HCT116 (cell line): ENCODE measurements around the gene PARP9. TPM values are rescaled to one million over a fixed set of nuclear protein-coding genes. Genes with fewer than 3 reads are reported as not detected.

Experiments
- ATAC-seq: fragments of 200-7000 bp; cut with Tn5 transposase; 2 replicates; pipeline ENCODE4 v1.9.1; 2020; ENCODE audit warnings: mild to moderate bottlenecking, moderate library complexity
- BruUV-seq: library from RNA; stranded (reverse); fragments of 400-500 nt; replicated peaks from 2 replicates; lab custom pipeline; 2021; lab: Mats Ljungman, UMichigan
- CTCF ChIA-PET: fragments of 300-600 bp; sonication (Branson Sonifier 250); formaldehyde crosslinking; loops from one replicate; lab custom pipeline; 2021; ENCODE audit warnings: antibody characterized with exemption; lab: Charles Lee
- POLR2A ChIA-PET: fragments of 300-600, 350-600 bp; sonication (Branson Sonifier 250); formaldehyde crosslinking; loops from one replicate; lab custom pipeline; 2021; ENCODE audit warnings: antibody characterized with exemption; lab: Charles Lee
- RAD21 ChIA-PET, 2 experiments: fragments of 300-600 bp; sonication (Branson Sonifier 250); formaldehyde crosslinking; loops; one replicate each; lab custom pipeline; 2023; ENCODE audit warnings: low total read pairs in 2 of 2; ENCODE audit not compliant: uncharacterized antibody in 2 of 2, unreplicated experiment in 2 of 2, low non-redundant PET in 1 of 2; lab: Charles Lee
- DNase-seq: peaks from one replicate; pipeline ENCODE4 v3.0.0-alpha.2; 2010; ENCODE audit warnings: low read depth, low spot score
- H2AFZ ChIP-seq: fragments of 200-600 bp; shearing (Covaris generic), sonication (generic); 2 replicates; pipeline ENCODE4 v1.6.1; 2017; ENCODE audit warnings: low read depth, mixed run types, mixed read lengths, antibody characterized with exemption, low read length; ENCODE audit not compliant: poor library complexity, severe bottlenecking
- H3K27ac ChIP-seq: 2 replicates; pipeline ENCODE4 v1.5.1; 2012; ENCODE audit warnings: low read depth, low read length
- H3K27me3 ChIP-seq: fragments of 200-600 bp; sonication (generic); 2 replicates; pipeline ENCODE4 v1.6.1; 2016; ENCODE audit warnings: mixed run types, low read length, mixed read lengths; ENCODE audit not compliant: insufficient read depth
- H3K36me3 ChIP-seq, 2 experiments: fragments of 200-500 bp in 1 of 2; fragments of 200-600 bp in 1 of 2; sonication (Bioruptor generic) in 1 of 2; sonication (generic) in 1 of 2; 2 replicates each; pipeline versions ENCODE4 v1.5.1 to v1.6.1; 2014 to 2016; ENCODE audit warnings: low read length in 2 of 2, inconsistent platforms in 1 of 2, mixed read lengths in 1 of 2, mixed run types in 1 of 2; ENCODE audit not compliant: insufficient read depth in 2 of 2, control insufficient read depth in 1 of 2
- H3K4me1 ChIP-seq, 2 experiments: fragments of 200-600 bp in 1 of 2; sonication (generic) in 1 of 2; 2 replicates each; pipeline versions ENCODE4 v1.5.1 to v1.6.1; 2012 to 2017; ENCODE audit warnings: low read length in 2 of 2, inconsistent platforms in 1 of 2, mild to moderate bottlenecking in 1 of 2, mixed read lengths in 1 of 2, mixed run types in 1 of 2, moderate library complexity in 1 of 2; ENCODE audit not compliant: insufficient read depth in 2 of 2, control insufficient read depth in 1 of 2
- H3K4me2 ChIP-seq: fragments of 200-600 bp; sonication (generic); 2 replicates; pipeline ENCODE4 v1.6.1; 2017; ENCODE audit warnings: mixed run types, low read length, mixed read lengths
- H3K4me3 ChIP-seq, 2 experiments: fragments of 200-600 bp in 1 of 2; sonication (generic) in 1 of 2; replicated peaks in 1 of 2; 2 replicates each; pipeline ENCODE4 v1.5.1; 2011 to 2016; ENCODE audit warnings: low read length in 2 of 2, control low read depth in 1 of 2, low read depth in 1 of 2, mild to moderate bottlenecking in 1 of 2, mixed read lengths in 1 of 2, mixed run types in 1 of 2
- H3K79me2 ChIP-seq: fragments of 200-600 bp; sonication (generic); 2 replicates; pipeline ENCODE4 v1.6.1; 2017; ENCODE audit warnings: mild to moderate bottlenecking, mixed run types, low read length, moderate library complexity, mixed read lengths; ENCODE audit not compliant: insufficient read depth
- H3K9ac ChIP-seq: fragments of 200-600 bp; sonication (generic); 2 replicates; pipeline ENCODE4 v1.6.1; 2016; ENCODE audit warnings: low read length, mixed read lengths
- H3K9me2 ChIP-seq: fragments of 200-600 bp; sonication (generic), shearing (Covaris generic); 2 replicates; pipeline ENCODE4 v1.6.1; 2017; ENCODE audit warnings: mixed run types, mild to moderate bottlenecking, moderate library complexity; ENCODE audit not compliant: insufficient read depth
- H3K9me3 ChIP-seq, 2 experiments: fragments of 200-500 bp in 1 of 2; fragments of 200-600 bp in 1 of 2; sonication (Bioruptor generic) in 1 of 2; sonication (generic) in 1 of 2; 2 replicates each; pipeline ENCODE4 v1.6.1; 2014 to 2017; ENCODE audit warnings: low read length in 2 of 2, mixed read lengths in 2 of 2, inconsistent platforms in 1 of 2, low read depth in 1 of 2, mild to moderate bottlenecking in 1 of 2, mixed run types in 1 of 2, moderate library complexity in 1 of 2; ENCODE audit not compliant: control insufficient read depth in 1 of 2, insufficient read depth in 1 of 2
- H4K20me1 ChIP-seq: fragments of 200-600 bp; sonication (generic), shearing (Covaris generic); 2 replicates; pipeline ENCODE4 v1.6.1; 2017; ENCODE audit warnings: mixed run types, mild to moderate bottlenecking, moderate library complexity; ENCODE audit not compliant: insufficient read depth
- EGR1 ChIP-seq: IDR thresholded peaks from 2 replicates; pipeline ENCODE4 v1.6.1; 2012; ENCODE audit warnings: low read depth
- SIN3A ChIP-seq: IDR thresholded peaks from 2 replicates; pipeline ENCODE4 v1.6.1; 2012; ENCODE audit warnings: low read depth
- SRF ChIP-seq: IDR thresholded peaks from 2 replicates; pipeline ENCODE4 v1.6.1; 2012; ENCODE audit warnings: low read depth
- TCF7L2 ChIP-seq: IDR thresholded peaks from 2 replicates; pipeline ENCODE4 v1.7.0; 2011; ENCODE audit warnings: borderline replicate concordance, inconsistent platforms; ENCODE audit not compliant: insufficient read depth, insufficient read length; ENCODE audit errors: extremely low read depth
- YY1 ChIP-seq: IDR thresholded peaks from 2 replicates; pipeline ENCODE4 v1.6.1; 2011; ENCODE audit warnings: low read length, low read depth, moderate library complexity, mild to moderate bottlenecking; ENCODE audit not compliant: insufficient replicate concordance; ENCODE audit errors: extremely low read depth
- ZBTB33 ChIP-seq: IDR thresholded peaks from 2 replicates; pipeline ENCODE4 v1.6.1; 2011; ENCODE audit warnings: mild to moderate bottlenecking, low read length, moderate library complexity; ENCODE audit not compliant: insufficient replicate concordance; ENCODE audit errors: extremely low read depth
- ZNF274 ChIP-seq: fragments of 200-500 bp; sonication (Bioruptor generic); IDR thresholded peaks from 2 replicates; pipeline ENCODE4 v1.6.1; 2014; ENCODE audit warnings: mild to moderate bottlenecking, low read depth, low read length, inconsistent platforms
- intact Hi-C: fragments of 100-400 bp; cut with micrococcal nuclease; formaldehyde crosslinking; loops from 2 replicates; pipeline ENCODE4 v1.10.0; 2022
- total RNA-seq: library from RNA; stranded (reverse); gene quantifications from one replicate; pipeline ENCODE4 v1.2.1, GENCODE V29; 2021; ENCODE audit not compliant: unreplicated experiment
- TF ChIP-seq, protein P1 (sequence below): IDR thresholded peaks from 2 replicates; pipeline ENCODE4 v1.6.1; 2012

The PARP9 gene
- total RNA-seq, 1 experiment from 2014 or later, result 9.5 TPM

GRCh38 chr3:122497425-122497824, 66.7 kb downstream of the PARP9 start (continued):
- TF ChIP-seq ZBTB33, result no peak
- TF ChIP-seq SIN3A, result no peak
- TF ChIP-seq, all 23 proteins: peak for 6

- H3K9me3 ChIP-seq, result no peaks in the 10 kb centered on the region
- ChIA-PET POLR2A (no interaction called here), CTCF (interaction anchor here (1.0 kb wide), 1 partner anchor 112 kb away, joined by 3 read pairs; the partner anchor contains the start of gene FAM162A), RAD21 (no interaction called here)
- peaks cover 2 to 26% of the 10 kb centered on the region in 2 experiments; a peak in 3 of 4 replicates for H3K4me1 ChIP-seq
- intact Hi-C loops, result no loop called here
- peaks cover 7% of the 10 kb centered on the region; the same call in 1 of the 2 replicates for H4K20me1 ChIP-seq
- peaks cover 3% of the 10 kb centered on the region in 2 experiments; a peak in 3 of 4 replicates for H3K36me3 ChIP-seq
- H3K4me3 ChIP-seq, result no peak overlapping the region
- H3K4me2 ChIP-seq, result peak overlapping the region; percentile 43; the same call in 1 of the 2 replicates
- DNase-seq (no peak), ATAC-seq (no peak)
- no peaks in the 10 kb centered on the region for H3K9me2 ChIP-seq
- TF ChIP-seq, protein P1, sequence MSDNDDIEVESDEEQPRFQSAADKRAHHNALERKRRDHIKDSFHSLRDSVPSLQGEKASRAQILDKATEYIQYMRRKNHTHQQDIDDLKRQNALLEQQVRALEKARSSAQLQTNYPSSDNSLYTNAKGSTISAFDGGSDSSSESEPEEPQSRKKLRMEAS, result no peak
- TF ChIP-seq SRF (no peak), TCF7L2 (no peak), YY1 (no peak), ZNF274 (no peak), EGR1 (no peak)
- H3K27me3 ChIP-seq, result no peaks in the 10 kb centered on the region
- no peak overlapping the region for H3K9ac ChIP-seq
- H3K27ac ChIP-seq, result no peak overlapping the region
- no TSS peak for BruUV-seq
- H3K79me2 ChIP-seq, result peaks cover 81% of the 10 kb centered on the region
- H2AFZ ChIP-seq, result no peak overlapping the region
Measured at GRCh38 chr3:122496508-122496907, 67.6 kb downstream of the PARP9 start.
